ENCODE measurements around the gene CES2.
"Not testable (repeated sequence)": the region's sequence is repeated elsewhere in the genome, so short reads cannot be mapped to it uniquely, and the experiment has no call there.

DNA sequence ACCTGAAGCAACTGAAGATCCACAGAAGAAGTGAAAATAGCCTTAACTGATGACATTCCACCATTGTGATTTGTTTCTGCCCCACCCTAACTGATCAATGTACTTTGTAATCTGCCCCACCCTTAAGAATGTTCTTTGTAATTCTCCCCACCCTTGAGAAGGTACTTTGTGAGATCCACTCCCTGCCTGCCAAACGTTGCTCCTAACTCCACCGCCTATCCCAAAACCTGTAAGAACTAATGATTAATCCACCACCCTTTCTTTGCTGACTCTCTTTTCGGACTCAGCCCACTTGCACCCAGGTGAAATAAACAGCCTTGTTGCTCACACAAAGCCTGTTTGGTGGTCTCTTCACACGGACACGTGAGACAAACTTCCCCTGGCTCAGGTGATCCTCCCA, 38.6 kb upstream of the CES2 start:
- TF ChIP-seq BHLHE40 (IDR thresholded peaks at IDR 0.05; ENCODE audit: borderline replicate concordance in 1 of 2, low read depth in 2 of 2, low read length in 1 of 2); CTCF (IDR thresholded peaks at IDR 0.05 in 2 of 3, conservative IDR thresholded peaks at IDR 0.05 in 1 of 3; ENCODE audit: control insufficient read depth in 2 of 3, extremely low read depth in 1 of 3, insufficient read depth in 1 of 3, low read depth in 3 of 3, low read length in 3 of 3); RFX5 (IDR thresholded peaks at IDR 0.05; ENCODE audit: low read depth, low read length); HCFC1 (IDR thresholded peaks at IDR 0.05; ENCODE audit: low read length); ZNF274 (IDR thresholded peaks at IDR 0.05; ENCODE audit: insufficient read depth, insufficient read length); RB1 (IDR thresholded peaks at IDR 0.05; ENCODE audit: borderline replicate concordance); CBX5 (IDR thresholded peaks at IDR 0.05; ENCODE audit: low read depth); RAD51 (IDR thresholded peaks at IDR 0.05); SMAD1 (IDR thresholded peaks at IDR 0.05; ENCODE audit: low read depth, partially characterized antibody); TCF12 (IDR thresholded peaks at IDR 0.05; ENCODE audit: low read depth, low read length): not testable (repeated sequence)
- TF ChIP-seq, protein P1, sequence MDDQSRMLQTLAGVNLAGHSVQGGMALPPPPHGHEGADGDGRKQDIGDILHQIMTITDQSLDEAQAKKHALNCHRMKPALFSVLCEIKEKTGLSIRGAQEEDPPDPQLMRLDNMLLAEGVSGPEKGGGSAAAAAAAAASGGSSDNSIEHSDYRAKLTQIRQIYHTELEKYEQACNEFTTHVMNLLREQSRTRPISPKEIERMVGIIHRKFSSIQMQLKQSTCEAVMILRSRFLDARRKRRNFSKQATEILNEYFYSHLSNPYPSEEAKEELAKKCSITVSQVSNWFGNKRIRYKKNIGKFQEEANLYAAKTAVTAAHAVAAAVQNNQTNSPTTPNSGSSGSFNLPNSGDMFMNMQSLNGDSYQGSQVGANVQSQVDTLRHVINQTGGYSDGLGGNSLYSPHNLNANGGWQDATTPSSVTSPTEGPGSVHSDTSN (IDR thresholded peaks at IDR 0.05; ENCODE audit: insufficient replicate concordance, low read depth, low read length) = not testable (repeated sequence)
